ENCODE measurements around the gene LYSMD1. TPM values are rescaled to one million over a fixed set of nuclear protein-coding genes. Genes with fewer than 3 reads are reported as not detected.

LYSMD1 gene
- total RNA-seq, 4 donors from 2014 or later = 10.1 to 15.0 (median 10.9) TPM

DNA sequence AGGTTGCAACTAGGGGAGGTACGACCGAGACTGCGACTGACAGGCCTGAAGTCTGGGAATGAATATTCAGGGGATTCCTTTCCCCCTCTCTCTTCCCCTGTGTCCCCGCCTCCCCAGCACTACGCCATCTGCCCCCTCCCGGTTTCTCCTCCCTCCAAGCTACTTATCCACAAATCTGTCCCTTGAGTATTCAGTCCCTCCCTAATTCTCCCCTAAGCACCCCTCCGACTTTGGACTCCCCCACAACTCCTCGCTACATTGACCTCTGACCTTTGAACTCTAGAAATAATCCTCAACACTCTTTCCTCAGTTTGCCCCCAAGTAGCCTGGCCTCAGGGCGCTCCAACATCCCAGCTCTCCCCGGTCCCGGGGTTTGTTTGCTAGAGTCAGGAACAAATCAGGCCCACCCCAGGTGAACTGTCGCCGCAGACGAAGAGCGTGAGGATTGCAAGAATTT, 393 bp downstream of the LYSMD1 start:
- TF ChIP-seq, protein P1, sequence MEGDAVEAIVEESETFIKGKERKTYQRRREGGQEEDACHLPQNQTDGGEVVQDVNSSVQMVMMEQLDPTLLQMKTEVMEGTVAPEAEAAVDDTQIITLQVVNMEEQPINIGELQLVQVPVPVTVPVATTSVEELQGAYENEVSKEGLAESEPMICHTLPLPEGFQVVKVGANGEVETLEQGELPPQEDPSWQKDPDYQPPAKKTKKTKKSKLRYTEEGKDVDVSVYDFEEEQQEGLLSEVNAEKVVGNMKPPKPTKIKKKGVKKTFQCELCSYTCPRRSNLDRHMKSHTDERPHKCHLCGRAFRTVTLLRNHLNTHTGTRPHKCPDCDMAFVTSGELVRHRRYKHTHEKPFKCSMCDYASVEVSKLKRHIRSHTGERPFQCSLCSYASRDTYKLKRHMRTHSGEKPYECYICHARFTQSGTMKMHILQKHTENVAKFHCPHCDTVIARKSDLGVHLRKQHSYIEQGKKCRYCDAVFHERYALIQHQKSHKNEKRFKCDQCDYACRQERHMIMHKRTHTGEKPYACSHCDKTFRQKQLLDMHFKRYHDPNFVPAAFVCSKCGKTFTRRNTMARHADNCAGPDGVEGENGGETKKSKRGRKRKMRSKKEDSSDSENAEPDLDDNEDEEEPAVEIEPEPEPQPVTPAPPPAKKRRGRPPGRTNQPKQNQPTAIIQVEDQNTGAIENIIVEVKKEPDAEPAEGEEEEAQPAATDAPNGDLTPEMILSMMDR (IDR thresholded peaks at IDR 0.05; ENCODE audit: low read depth) = no peak

DNA sequence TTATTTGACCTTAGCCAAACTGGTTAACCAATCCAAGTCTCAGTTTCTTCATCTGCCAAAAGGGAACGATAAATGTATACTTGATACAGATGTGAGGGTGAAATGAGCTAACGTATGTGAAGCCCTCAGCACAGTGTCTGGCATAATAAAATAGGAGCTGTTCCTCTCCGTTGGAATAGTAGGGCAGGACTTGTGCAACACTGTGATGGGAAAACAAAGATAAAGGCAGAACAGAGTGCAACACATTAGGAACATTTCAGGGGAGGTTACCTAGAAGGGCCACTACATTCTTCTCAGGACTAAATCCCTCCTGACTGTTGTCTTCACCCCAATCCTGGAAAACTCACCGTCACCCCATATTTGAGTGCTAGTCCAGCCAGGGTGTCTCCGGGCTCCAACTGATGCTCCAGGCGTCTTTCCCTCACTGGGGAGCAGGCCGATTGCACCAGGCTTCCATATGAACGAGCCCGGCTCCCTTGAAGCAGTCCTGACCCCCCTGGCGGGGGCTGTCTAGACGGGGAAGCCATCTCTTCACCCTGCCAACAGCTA, 896 bp downstream of the LYSMD1 start:
- TF ChIP-seq, protein P1 (IDR thresholded peaks at IDR 0.05; ENCODE audit: low read depth) = no peak

DNA sequence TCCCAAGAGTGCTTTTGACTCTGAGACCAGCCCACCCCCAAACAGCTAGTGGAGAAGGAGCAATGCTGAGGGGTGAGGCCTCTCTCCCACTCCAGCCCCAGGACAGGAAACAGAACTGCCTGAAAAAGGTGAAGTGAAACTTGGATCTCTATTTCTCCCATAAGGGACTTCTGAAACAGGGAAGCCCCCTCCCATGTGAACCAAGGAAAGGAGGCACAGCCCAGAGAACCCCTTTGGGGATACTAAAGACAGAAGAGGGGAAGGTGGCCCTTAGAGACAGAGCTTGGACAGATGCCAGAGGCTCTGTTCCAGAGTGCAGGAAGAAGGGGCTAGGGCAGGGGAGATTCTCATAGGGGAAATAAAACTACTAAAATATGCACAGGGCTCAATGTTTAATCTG, 6.3 kb downstream of the LYSMD1 start:
- TF ChIP-seq, protein P1 (IDR thresholded peaks at IDR 0.05; ENCODE audit: low read depth) = no peak

DNA sequence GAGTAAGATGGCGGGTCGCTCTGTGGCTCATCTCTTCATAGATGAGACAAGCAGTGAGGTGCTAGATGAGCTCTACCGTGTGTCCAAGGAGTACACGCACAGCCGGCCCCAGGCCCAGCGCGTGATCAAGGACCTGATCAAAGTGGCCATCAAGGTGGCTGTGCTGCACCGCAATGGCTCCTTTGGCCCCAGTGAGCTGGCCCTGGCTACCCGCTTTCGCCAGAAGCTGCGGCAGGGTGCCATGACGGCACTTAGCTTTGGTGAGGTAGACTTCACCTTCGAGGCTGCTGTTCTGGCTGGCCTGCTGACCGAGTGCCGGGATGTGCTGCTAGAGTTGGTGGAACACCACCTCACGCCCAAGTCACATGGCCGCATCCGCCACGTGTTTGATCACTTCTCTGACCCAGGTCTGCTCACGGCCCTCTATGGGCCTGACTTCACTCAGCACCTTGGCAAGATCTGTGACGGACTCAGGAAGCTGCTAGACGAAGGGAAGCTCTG, 6.9 kb downstream of the LYSMD1 start:
- TF ChIP-seq, protein P1 (IDR thresholded peaks at IDR 0.05; ENCODE audit: low read depth) = no peak

DNA sequence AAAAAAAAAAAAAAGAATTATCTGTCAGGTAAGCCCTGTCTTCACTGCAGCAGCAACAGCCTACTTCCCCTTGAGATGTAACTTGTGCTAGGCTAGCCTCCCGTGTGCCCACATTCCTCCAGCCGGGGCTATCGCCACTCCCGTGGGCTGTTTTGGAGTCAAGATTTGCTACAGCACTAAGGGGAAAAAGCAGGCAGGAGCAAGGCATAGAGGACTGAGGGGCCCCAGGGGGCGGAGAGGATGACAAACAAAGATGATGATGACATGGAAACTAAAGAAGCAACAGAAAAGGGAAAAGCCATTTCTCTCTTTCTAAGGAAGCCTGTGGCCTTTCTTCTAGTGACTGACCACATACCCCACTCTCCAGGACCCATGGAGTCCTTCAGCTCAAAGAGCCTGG, 7.4 kb downstream of the LYSMD1 start:
- TF ChIP-seq, protein P1 (IDR thresholded peaks at IDR 0.05; ENCODE audit: low read depth) = no peak

DNA sequence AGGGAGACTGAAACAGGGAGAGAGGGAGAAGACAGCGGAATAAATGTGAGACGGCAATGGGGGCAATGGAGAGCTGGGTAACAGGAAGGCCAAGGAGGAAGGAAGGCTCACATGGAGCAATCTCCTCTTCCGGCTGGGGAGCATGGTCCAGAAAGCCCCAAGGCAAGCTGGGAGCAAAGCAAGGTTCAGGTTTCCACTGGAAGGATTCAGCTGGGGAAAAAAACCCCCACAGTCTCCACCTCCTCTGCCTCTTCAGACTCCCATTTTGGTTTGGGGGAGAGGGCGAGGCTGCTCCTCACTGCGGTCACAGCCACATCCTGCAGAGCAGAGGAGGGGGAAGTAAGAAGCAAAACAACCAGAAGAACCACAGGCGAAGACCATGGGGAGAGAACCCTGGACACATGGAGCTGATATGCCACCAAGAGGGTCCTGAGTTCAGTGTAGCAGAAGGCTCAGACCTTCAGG, 8.6 kb downstream of the LYSMD1 start:
- TF ChIP-seq, protein P1 (IDR thresholded peaks at IDR 0.05; ENCODE audit: low read depth) = no peak

DNA sequence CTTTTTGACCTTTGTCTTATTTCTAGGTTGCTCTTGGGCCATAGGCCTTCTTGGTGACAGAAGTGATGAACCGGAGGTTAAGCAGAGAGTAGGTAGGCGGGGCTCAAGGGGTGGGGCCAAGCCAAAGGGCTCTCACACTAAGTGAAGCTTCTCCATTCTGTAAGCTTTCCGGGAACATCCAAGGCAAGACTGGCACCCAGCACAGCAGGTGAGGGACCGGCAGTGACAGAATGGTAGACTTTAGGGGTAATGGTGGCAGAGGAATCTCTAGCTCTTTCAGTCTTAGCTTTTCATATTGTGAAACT, 9.2 kb downstream of the LYSMD1 start, which contains the start of gene TNFAIP8L2:
Gene TNFAIP8L2 (plus strand): TSS at position 135 of the 305 bp plus-strand sequence. CDS start 2,049 bp downstream, outside the sequence.
- TF ChIP-seq, protein P1 (IDR thresholded peaks at IDR 0.05; ENCODE audit: low read depth) = no peak

All from subcutaneous adipose tissue (tissue), 4 donors.